RWPE2 (cell line): Measurements from ENCODE around the gene THSD7B.

Experiments
- ATAC-seq: fragments of 200-7000 bp; cut with Tn5 transposase; 3 replicates; pipeline ENCODE4 v1.9.1; 2021; ENCODE audit warnings: low read depth
- DNase-seq: peaks from one replicate; pipeline ENCODE4 v3.0.0-alpha.2; 2020; ENCODE audit warnings: low spot score
- H3K27ac ChIP-seq: fragments of 450-650 bp; 2 replicates; pipeline ENCODE4 v1.5.1; 2017; ENCODE audit warnings: mild to moderate bottlenecking; ENCODE audit not compliant: poor library complexity, severe bottlenecking
- H3K27me3 ChIP-seq: fragments of 250-450 bp; sonication (Bioruptor Pico); 2 replicates; pipeline ENCODE4 v1.5.1; 2021; ENCODE audit warnings: mild to moderate bottlenecking, moderate library complexity; ENCODE audit not compliant: insufficient read depth, poor library complexity, severe bottlenecking
- H3K36me3 ChIP-seq: fragments of 250-450 bp; sonication (Bioruptor Pico); 2 replicates; pipeline ENCODE4 v1.5.1; 2020; ENCODE audit warnings: low read depth, mild to moderate bottlenecking, moderate library complexity
- H3K4me1 ChIP-seq: fragments of 250-450 bp; sonication (Bioruptor Pico); 2 replicates; pipeline ENCODE4 v1.5.1; 2021; ENCODE audit warnings: mild to moderate bottlenecking, moderate library complexity; ENCODE audit not compliant: insufficient read depth, poor library complexity, severe bottlenecking
- H3K4me3 ChIP-seq: fragments of 250-450 bp; sonication (Bioruptor Pico); 2 replicates; pipeline ENCODE4 v1.5.1; 2021; ENCODE audit warnings: mild to moderate bottlenecking, moderate library complexity; ENCODE audit not compliant: severe bottlenecking
- H3K9me3 ChIP-seq: fragments of 250-450 bp; sonication (Bioruptor Pico); 2 replicates; pipeline ENCODE4 v1.5.1; 2021; ENCODE audit warnings: mild to moderate bottlenecking, moderate library complexity; ENCODE audit not compliant: severe bottlenecking
- CTCF ChIP-seq: fragments of 450-650 bp; IDR thresholded peaks from one replicate; pipeline ENCODE4 v1.5.1; 2017; ENCODE audit warnings: mild to moderate bottlenecking, moderate library complexity; ENCODE audit not compliant: poor library complexity, severe bottlenecking

THSD7B gene

GRCh38 chr2:137724912-137725311, 959.6 kb downstream of the THSD7B start:
- H3K27ac ChIP-seq, result no peak overlapping the region
- DNase-seq (no peak), ATAC-seq (no peak)
- no peaks in the 10 kb centered on the region for H3K36me3 ChIP-seq
- TF ChIP-seq CTCF, result no peak
- H3K27me3 ChIP-seq, result peaks cover 3% of the 10 kb centered on the region
- H3K9me3 ChIP-seq, result no peaks in the 10 kb centered on the region
- no peak overlapping the region for H3K4me3 ChIP-seq
- H3K4me1 ChIP-seq, result no peaks in the 10 kb centered on the region
